Chondrocyte (in vitro differentiated cells): ENCODE results near the gene DPP6. TPM values are rescaled to one million over a fixed set of nuclear protein-coding genes. Genes with fewer than 3 reads are reported as not detected.

Experiments
- DNase-seq: peaks from one replicate; pipeline ENCODE4 v3.0.0; 2021; ENCODE audit warnings: mixed read lengths, low spot score
- H3K27ac Mint-ChIP-seq: one replicate; pipeline ENCODE4 v1.8.0; 2021; ENCODE audit warnings: mild to moderate bottlenecking, moderate library complexity, mixed read lengths; ENCODE audit not compliant: unreplicated experiment
- H3K27me3 Mint-ChIP-seq: 2 replicates; pipeline ENCODE4 v1.8.0; 2021; ENCODE audit warnings: low read depth, mixed read lengths
- H3K36me3 Mint-ChIP-seq: 2 replicates; pipeline ENCODE4 v1.8.0; 2021; ENCODE audit warnings: low read depth, mixed read lengths
- H3K4me1 Mint-ChIP-seq: 2 replicates; pipeline ENCODE4 v1.8.0; 2021; ENCODE audit warnings: low read depth, mild to moderate bottlenecking, mixed read lengths
- H3K4me3 Mint-ChIP-seq: one replicate; pipeline ENCODE4 v1.8.0; 2021; ENCODE audit warnings: mild to moderate bottlenecking, moderate library complexity, mixed read lengths; ENCODE audit not compliant: unreplicated experiment
- H3K9me3 Mint-ChIP-seq: 2 replicates; pipeline ENCODE4 v1.8.0; 2021; ENCODE audit warnings: low read depth, mixed read lengths
- total RNA-seq: library from RNA; stranded (reverse); gene quantifications from 3 replicates; pipeline ENCODE4 v1.2.1, GENCODE V29; 2021
- TF ChIP-seq, protein P1 (sequence below): fragments of 200-600 bp; sonication (generic); IDR thresholded peaks from 2 replicates; pipeline ENCODE4 v1.5.0; 2021; ENCODE audit warnings: antibody characterized with exemption, mild to moderate bottlenecking, moderate library complexity

Gene DPP6
- total RNA-seq, 1 donor from 2014 or later = not detected

DNA sequence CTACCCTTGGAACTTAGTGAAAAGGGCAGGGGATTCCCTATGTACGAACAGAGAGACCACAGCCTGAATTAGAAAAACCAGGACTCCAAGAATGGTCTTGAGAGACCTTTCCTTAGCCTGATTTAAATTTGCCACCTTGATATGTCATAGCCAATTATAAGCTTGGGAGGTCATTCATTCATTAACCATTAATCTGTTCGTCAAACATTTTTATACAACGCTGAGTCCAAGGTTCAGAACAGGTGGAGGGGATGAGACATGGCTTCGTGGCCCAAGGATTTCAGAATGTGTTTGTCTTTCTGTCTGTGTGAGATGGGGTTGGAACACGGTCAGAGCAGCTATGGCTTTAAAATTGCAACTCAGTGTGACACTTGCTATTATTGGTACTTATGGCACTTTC is 792.8 kb downstream of the DPP6 start:
- peaks cover 25% of the 10 kb centered on the region for H3K9me3 Mint-ChIP-seq
- TF ChIP-seq, protein P1, sequence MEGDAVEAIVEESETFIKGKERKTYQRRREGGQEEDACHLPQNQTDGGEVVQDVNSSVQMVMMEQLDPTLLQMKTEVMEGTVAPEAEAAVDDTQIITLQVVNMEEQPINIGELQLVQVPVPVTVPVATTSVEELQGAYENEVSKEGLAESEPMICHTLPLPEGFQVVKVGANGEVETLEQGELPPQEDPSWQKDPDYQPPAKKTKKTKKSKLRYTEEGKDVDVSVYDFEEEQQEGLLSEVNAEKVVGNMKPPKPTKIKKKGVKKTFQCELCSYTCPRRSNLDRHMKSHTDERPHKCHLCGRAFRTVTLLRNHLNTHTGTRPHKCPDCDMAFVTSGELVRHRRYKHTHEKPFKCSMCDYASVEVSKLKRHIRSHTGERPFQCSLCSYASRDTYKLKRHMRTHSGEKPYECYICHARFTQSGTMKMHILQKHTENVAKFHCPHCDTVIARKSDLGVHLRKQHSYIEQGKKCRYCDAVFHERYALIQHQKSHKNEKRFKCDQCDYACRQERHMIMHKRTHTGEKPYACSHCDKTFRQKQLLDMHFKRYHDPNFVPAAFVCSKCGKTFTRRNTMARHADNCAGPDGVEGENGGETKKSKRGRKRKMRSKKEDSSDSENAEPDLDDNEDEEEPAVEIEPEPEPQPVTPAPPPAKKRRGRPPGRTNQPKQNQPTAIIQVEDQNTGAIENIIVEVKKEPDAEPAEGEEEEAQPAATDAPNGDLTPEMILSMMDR = no peak
- H3K27ac Mint-ChIP-seq = no peak overlapping the region
- H3K36me3 Mint-ChIP-seq = no peaks in the 10 kb centered on the region
- no peak overlapping the region for H3K4me3 Mint-ChIP-seq
- H3K27me3 Mint-ChIP-seq = no peaks in the 10 kb centered on the region
- no peak for DNase-seq
- no peaks in the 10 kb centered on the region for H3K4me1 Mint-ChIP-seq

GRCh38 chr7:154848464-154848863 is 796.3 kb downstream of the DPP6 start:
- no peak for DNase-seq
- Mint-ChIP-seq H3K4me1 (no peaks in the 10 kb centered on the region), H3K27ac (no peak overlapping the region), H3K27me3 (no peaks in the 10 kb centered on the region), H3K36me3 (peaks cover 2% of the 10 kb centered on the region), H3K9me3 (peaks cover 40% of the 10 kb centered on the region), H3K4me3 (no peak overlapping the region)
- TF ChIP-seq, protein P1 = no peak

- H3K4me1 Mint-ChIP-seq = no peaks in the 10 kb centered on the region
- no peaks in the 10 kb centered on the region for H3K27me3 Mint-ChIP-seq
- no peak for DNase-seq
- no peak overlapping the region for H3K4me3 Mint-ChIP-seq
- H3K36me3 Mint-ChIP-seq = peaks cover 2% of the 10 kb centered on the region
- TF ChIP-seq, protein P1 = no peak
- H3K27ac Mint-ChIP-seq = no peak overlapping the region
- peaks cover 52% of the 10 kb centered on the region for H3K9me3 Mint-ChIP-seq
Measured at GRCh38 chr7:154852205-154852604, 800.0 kb downstream of the DPP6 start.

- Mint-ChIP-seq H3K9me3 (peaks cover 46% of the 10 kb centered on the region), H3K4me1 (no peaks in the 10 kb centered on the region), H3K27me3 (no peaks in the 10 kb centered on the region), H3K27ac (no peak overlapping the region), H3K4me3 (no peak overlapping the region), H3K36me3 (peaks cover 2% of the 10 kb centered on the region)
- TF ChIP-seq, protein P1 = no peak
- DNase-seq = no peak
Measured at GRCh38 chr7:154853063-154853726, 801.0 kb downstream of the DPP6 start.

GRCh38 chr7:154853727-154854095 is 801.5 kb downstream of the DPP6 start:
- Mint-ChIP-seq H3K27me3 (no peaks in the 10 kb centered on the region), H3K27ac (no peak overlapping the region), H3K4me3 (no peak overlapping the region), H3K4me1 (no peaks in the 10 kb centered on the region), H3K36me3 (peaks cover 2% of the 10 kb centered on the region), H3K9me3 (peaks cover 41% of the 10 kb centered on the region)
- TF ChIP-seq, protein P1 = no peak
- DNase-seq = no peak
